DMS79 (cell line): Measurements from ENCODE around the gene COL25A1.

Experiments used
- DNase-seq: peaks from one replicate; lab custom pipeline; 2025; lab: John Stamatoyannopoulos, UW

The COL25A1 gene

GRCh38 chr4:108811486-108811885, 491.0 kb downstream of the COL25A1 start:
- no peak for DNase-seq

GRCh38 chr4:108810087-108810486, 492.4 kb downstream of the COL25A1 start:
- DNase-seq: no peak

GRCh38 chr4:108804648-108805273, 497.7 kb downstream of the COL25A1 start:
- DNase-seq: no peak

GRCh38 chr4:108799306-108799705, 503.2 kb downstream of the COL25A1 start:
- DNase-seq: no peak

- no peak for DNase-seq
Measured at GRCh38 chr4:108796173-108796572, 506.3 kb downstream of the COL25A1 start.

GRCh38 chr4:108795733-108796132, 506.7 kb downstream of the COL25A1 start:
- DNase-seq: no peak

GRCh38 chr4:108794136-108794535, 508.3 kb downstream of the COL25A1 start:
- no peak for DNase-seq

- DNase-seq: no peak
Measured at GRCh38 chr4:108793415-108793814, 509.0 kb downstream of the COL25A1 start.

- DNase-seq: no peak
Measured at GRCh38 chr4:108788731-108789130, 513.7 kb downstream of the COL25A1 start.

- no peak for DNase-seq
Measured at GRCh38 chr4:108787724-108788123, 514.7 kb downstream of the COL25A1 start.

GRCh38 chr4:108787106-108787505, 515.4 kb downstream of the COL25A1 start:
- no peak for DNase-seq

- DNase-seq: no peak
Measured at GRCh38 chr4:108786351-108786750, 516.1 kb downstream of the COL25A1 start.

GRCh38 chr4:108783665-108784463, 518.6 kb downstream of the COL25A1 start:
- no peak for DNase-seq

GRCh38 chr4:108779958-108780357, 522.5 kb downstream of the COL25A1 start:
- no peak for DNase-seq

GRCh38 chr4:108777388-108777787, 525.1 kb downstream of the COL25A1 start:
- DNase-seq: no peak

- DNase-seq: no peak
Measured at GRCh38 chr4:108775921-108776320, 526.5 kb downstream of the COL25A1 start.

GRCh38 chr4:108774809-108775530, 527.5 kb downstream of the COL25A1 start:
- DNase-seq: no peak

- peak; percentile 0 for DNase-seq
Measured at GRCh38 chr4:108772402-108772801, 530.1 kb downstream of the COL25A1 start.

- DNase-seq: no peak
Measured at GRCh38 chr4:108766058-108766457, 536.4 kb downstream of the COL25A1 start.

- no peak for DNase-seq
Measured at GRCh38 chr4:108763986-108764385, 538.5 kb downstream of the COL25A1 start.

GRCh38 chr4:108763226-108763593, 539.2 kb downstream of the COL25A1 start:
- DNase-seq: no peak

GRCh38 chr4:108762559-108763225, 539.8 kb downstream of the COL25A1 start, which contains the start of gene ETNPPL:
Gene ETNPPL, minus strand, starts transcription at chr4:108763053. Its CDS starts 155 bp downstream, at chr4:108762898.
- no peak for DNase-seq
